Activated T-cell treated with anti-CD3 and anti-CD28 coated beads, Interleukin-2, amount 50 U/mL, for 1 hour (primary cell): ENCODE measurements around the gene SERINC5.
"Not testable (repeated sequence)": the region's sequence is repeated elsewhere in the genome, so short reads cannot be mapped to it uniquely, and the experiment has no call there.

Experiments
- DNase-seq: peaks from one replicate; pipeline ENCODE4 v3.0.0-alpha.2; 2020

Gene SERINC5

DNA sequence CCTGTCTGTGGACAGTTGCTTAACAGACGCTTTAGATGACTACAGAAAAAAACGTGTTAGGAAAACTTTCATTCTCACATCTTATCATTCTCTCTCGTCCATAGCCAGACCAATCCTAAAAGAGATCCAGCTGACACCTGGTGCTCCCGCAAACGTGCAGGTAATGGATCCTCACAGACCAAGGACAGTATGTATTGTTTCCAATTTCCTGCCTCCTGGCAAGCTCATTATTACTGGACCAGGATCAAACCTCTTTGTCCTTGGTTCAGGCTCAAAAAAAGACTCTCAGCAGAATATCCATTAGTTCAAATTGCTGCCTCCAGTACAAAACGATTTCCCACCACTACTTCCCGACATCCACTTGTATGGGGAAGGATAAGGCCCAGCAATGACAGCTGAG is 62.4 kb downstream of the SERINC5 start:
- DNase-seq, result no peak

DNA sequence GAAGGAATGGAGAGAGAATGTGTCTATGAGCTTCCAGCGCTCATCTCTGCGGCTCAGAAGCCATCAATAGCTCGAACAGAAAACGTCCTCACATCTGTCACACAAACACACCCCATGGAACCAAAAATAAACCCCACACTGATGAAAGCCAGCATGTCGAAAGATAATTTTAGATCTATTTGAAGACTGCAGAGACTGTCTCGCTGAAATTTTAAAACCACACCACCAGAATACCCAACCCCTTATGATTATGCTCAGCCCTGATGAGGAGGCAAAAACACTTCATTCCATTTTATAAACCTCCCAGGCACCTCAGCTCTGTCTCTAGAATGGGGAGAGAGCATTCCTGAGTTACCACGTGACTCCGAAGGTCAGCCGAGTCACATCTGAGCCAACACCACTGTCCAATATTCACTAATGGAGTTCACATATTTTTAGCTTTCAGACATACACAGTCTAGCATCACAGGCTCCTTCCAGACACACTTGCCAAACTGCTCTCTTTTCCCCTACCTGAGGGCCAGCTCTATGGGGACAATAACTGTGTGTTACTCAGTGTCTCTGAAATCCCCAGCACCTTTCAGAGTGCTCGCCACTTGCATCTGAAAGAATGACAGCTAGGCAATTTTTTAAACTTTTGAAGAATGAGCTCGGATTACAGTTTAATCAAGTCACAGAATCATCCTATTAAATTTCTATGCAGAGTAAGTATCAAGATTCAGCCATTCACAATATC is 63.2 kb downstream of the SERINC5 start:
- no peak for DNase-seq

DNA sequence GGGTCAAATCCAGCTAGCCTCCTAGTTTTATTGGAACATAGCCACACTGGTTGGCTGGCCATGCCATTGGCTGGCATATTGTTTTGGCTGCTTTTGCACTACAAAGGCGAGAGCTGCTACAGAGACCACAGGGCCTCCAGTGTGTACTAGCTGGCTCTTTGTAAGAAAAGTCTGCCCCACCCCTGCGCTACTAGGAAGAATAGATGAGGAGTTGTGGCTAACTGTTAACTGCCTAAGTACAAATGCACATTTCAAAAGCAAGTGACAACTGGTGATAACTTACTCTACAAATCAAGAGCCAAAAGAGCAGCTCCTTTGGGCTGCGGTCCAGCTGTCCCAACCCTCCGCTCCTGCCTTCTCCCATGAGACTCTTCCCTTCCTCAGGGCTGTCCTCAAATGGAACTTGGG is 63.9 kb downstream of the SERINC5 start:
- peak; percentile 58 for DNase-seq

DNA sequence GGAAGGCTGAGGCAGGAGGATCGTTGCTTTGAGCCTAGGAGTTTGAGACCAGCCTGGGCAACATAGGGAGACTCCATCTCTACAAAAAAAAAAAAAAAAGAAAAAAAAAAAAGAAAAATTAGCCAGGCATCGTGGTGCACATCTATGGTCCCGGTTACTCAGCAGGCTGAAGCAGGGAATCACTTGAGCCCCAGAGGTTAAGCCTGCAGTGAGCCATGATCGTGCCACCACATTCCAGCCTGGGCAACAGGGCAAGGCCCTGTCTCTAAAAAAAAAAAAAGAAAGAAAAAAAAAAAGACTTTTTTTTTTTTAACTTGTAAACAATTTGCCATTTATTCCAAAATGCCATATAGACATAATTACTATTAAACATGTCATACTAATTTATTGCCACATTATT is 64.5 kb downstream of the SERINC5 start:
- no peak for DNase-seq

DNA sequence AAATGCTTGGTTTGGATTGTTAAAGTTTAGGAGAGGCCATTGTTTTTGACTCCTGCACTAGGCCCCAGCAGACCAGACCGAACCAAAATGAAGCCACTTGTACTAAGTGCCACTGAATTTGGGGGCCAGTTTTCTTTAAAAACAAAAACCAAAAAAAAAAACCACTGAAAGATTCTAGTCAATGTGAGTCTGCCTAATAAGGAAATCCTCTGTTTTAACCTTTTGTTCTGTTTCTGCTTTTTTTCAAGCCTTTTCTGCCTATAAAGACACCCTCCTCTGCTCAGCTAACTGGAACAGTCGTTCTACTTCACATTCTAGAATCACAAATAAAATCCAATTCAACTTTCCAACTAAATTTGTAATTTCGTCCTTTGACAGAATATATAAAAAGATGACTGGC is 64.9 kb downstream of the SERINC5 start:
- DNase-seq, result no peak

DNA sequence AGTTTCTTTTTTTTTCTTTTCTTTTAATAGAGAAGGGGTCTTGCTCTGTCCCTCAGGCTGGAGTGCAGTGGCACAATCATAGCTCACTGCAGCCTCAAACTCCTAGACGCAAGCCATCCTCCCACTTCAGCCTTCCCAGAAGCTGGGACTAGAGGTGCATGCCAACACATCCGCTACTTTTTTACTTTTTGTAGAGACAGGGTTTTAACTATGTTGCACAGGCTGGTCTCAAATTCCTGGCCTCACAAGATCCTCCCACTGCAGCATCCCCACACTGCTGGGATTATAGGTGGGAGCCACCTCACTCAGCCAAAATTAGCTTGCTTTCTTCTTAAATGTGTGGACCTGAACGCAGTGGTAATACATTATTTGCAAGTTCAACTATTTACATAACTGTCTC is 66.1 kb downstream of the SERINC5 start:
- no peak for DNase-seq

DNA sequence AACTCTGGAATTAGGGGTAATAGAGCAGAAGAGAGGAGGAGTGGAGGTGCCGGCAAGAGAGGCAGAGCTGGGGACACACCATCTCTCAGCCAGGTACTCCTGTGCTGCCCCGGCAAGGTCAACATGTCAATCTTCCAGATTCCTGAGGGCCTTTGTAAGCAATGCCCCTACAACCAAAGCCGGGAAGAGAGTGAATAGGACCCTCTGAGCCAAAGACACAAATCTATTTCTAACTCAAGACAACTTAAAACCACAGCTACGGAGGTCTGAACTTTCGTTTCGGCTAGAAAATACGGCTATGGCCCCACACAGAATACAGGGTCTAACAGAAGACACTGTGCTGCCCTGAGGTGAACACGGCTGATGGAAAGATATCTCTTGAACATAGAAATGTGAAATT is 66.6 kb downstream of the SERINC5 start:
- DNase-seq, result no peak

DNA sequence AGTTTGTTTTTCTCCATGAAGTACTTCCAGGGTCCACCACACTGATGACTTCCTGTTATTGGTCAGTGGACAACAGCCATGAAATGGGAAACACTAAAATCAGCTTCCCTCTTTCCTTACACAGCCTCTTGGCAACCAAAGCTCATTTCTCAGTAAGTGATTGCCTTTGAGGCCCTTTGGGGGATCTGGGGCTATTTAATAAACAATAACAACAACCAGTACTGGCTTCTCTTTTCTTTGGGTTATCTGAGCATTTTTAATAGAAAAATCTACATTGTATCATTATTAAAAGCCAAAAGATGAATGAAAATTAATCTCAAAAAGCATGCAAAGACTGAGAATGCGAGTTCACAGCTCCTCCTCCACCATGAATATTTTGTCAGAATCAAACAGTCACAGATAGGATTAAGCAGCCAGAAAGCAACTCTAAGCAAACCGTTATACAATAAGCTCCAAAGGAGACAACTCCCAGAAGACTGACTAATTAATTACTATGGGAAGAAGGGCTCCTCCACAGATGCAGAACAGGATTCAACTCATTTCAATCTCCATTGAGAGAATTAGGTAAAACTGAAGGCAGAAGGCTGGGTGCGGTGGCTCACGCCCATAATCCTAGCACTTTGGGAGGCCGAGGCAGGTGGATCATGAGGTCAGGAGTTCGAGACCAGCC is 68.3 kb downstream of the SERINC5 start:
- DNase-seq, result no peak

DNA sequence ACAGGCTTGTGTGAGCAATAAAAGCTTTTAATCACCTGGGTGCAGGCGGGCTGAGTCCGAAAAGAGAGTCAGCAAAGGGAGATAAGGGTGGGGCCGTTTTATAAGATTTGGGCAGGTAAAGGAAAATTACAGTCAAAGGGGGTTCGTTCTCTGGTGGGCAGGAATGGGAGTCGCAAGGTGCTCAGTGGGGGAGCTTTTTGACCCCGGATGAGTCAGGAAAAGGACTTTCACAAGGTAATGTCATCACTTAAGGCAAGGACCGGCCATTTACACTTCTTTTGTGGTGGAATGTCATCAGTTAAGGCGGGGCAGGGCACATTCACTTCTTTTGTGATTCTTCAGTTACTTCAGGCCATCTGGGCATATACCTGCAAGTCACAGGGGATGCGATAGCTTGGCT is 70.3 kb downstream of the SERINC5 start:
- not testable (repeated sequence) for DNase-seq

DNA sequence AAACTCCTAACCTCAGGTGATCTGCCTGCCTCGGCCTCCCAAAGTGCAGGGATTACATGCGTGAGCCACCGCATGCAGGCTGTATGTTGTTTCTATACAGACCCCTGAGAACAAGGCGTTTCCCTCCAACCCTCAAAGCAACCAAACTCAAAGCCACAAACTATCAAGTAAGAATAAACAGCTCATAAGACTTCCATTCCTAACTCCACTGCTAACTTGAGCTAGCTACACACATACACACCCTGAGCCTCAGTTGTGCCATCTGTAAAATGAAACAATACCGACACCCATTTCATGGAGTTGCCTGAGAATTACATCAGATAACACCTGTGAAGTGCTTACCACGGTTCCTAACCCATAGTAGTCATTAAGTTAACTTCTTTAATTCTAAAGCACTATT is 70.8 kb downstream of the SERINC5 start:
- DNase-seq, result no peak

DNA sequence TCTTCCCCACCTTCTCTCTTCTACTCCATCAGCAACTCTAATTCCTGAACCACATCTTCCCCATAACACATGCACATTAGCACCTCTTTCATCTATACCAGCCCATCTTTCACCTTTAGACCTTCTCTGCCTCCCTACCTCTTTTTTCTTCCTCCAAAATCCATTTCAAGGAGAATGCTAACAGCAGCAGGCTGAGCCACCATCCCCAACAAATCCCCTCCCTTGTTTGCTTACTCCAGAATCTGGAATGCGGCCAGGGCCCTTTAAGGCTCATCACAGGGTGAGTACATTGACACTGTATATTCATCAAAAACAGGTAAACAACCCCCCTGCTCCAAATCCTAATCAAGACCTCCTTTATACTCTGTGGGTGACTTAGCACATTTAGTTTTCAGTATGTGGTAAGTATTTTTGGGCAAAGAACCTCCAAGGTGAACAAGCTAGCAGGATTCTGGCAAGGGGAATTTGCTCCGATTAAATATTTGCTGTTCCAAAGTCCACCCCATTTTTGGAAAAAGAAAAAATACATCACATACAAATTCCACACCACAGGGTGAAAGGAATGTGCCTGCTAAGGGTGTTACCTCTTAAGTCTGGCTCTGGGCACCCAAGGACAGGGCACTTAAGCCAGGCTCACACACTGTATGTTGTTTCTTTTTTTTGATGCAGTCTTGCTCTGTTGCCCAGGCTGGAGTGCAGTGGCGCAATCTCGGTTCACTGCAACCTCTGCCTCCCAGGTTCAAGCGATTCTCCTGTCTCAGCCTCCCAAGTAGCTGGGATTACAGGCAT is 71.4 kb downstream of the SERINC5 start:
- DNase-seq, result no peak

DNA sequence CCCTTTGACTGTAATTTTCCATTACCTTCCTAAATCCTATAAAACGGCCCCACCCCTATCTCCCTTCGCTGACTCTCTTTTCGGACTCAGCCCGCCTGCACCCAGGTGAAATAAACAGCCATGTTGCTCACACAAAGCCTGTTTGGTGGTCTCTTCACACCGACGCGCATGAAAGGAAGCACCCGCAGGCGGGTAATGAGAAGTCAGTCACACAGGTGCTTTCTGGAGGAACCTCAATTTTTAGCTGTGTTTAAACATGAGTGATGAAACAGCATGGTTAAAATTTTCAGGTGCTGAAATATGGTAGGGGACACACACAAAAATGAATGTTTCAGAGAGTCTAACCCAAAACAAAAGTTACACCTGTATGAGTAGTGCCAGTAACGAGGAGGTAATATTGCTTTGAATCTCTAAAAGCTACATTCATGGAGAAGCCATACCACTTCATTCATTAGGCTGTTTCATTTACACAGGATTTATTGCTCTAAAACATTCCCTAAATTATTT is 72.1 kb downstream of the SERINC5 start:
- DNase-seq, result not testable (repeated sequence)

DNA sequence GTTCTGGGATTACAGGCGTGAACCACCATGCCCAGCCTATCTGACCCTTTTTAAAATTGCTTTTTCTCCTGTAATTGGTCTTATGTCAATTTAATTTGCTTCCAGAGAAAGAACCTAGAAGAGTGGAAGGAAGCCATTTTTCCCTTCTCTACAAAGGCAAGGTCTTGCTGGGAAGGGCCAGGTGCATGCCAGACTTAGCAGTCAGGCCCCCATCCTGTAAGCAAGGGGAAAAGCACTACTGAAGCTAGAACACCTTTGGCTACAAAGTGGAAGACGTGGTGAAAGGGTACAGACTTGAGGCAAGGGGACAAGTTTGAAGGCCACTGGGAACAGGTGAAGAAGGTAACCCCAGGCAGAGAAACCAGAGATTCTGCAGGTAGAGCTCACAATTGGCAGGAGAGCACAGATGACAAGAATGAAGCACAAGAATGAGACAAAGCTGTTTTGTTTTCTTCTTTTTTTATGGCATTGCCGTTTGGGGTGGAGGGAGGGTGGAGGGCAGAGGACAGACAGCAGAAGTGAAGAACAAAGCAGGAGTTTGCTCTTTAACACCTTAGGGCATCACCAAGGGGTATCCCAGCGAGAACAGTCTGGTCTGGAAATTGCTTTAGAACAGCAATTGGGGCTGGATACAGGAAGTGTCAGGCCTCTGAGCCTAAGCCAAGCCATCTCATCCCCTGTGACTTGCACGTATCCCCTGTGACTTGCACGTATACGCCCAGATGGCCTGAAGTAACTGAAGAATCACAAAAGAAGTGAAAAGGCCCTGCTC is 72.9 kb downstream of the SERINC5 start:
- no peak for DNase-seq

DNA sequence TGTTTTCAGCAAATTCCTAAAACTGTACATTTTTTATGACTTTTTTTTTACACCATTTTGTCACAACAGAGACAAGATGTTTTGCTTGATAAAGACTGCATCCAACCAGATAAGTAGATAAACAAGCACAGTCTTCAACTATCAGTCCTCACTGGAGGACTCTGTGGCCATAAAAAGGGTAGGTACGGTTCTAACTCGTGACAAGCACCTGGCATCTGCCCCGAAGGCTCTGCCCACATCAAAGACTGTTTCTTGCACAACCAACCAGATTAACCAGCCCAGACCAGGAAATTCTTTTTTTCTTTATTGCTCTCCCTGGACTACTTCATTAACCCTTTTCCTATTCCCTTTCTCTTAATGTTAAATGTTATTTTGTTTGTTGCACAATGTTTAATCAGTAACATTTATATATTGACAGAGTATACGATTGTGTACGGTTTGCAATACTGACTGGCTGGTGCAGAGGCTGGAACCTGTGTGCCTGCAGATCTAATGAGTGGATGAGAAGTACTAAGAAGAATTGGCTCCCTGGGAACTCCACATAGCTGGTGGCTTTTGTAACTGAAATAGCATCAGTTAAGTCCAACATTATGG is 74.1 kb downstream of the SERINC5 start:
- no peak for DNase-seq

DNA sequence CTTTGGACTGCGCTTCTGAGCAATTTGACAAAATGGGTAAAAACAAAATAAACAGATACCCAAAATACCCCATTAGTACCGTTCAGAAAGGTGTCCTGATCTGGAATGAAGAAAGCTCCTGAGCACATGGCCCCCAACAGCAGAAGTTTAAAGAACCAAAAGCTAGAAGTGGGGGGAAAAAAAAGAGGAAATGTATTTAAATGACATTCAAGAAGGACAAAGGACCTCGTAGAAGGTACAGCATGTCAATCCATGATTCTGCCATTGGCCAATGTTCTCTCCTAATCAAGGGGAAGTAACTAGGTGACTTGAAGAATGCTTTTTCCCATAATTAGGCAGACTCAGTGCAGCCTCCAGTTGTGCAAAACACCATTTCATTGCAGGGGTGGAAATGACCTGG is 78.6 kb downstream of the SERINC5 start:
- no peak for DNase-seq

DNA sequence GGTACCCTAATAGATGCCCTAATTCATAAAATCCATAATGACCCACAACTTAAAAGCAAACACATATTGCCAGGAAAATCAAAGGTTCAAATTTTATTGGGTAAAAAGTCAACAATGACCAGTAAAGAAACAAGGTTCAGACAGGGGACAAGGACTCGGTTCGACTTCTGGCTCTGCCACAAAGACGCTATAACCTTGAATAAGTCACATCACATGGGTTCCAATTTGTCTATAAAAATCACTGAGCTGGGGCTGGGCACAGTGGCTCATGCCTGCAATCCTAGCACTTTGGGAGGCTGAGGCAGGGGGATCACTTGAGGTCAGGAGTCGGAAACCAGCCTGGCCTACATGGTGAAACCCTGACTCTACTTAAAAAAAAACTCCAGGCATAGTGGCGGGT is 80.5 kb downstream of the SERINC5 start:
- no peak for DNase-seq

DNA sequence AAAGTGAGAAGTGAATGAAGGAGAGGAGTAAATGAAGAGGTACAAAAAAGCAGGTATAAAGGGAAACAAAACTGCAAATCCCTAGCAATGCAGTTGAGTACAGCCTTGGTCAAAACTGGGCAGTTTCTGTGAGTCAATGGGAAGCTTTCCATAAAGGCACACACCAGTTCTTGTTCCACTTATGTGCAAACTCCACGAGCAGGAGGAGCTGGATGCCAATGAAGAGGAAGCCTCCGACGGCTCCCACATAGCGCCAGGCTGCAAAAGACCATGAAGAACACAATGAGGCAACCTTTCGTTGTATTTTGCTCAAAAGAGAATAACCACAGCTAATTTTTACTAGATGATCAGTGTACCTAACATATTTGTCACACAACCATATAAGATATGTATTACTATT is 81.1 kb downstream of the SERINC5 start:
- no peak for DNase-seq

DNA sequence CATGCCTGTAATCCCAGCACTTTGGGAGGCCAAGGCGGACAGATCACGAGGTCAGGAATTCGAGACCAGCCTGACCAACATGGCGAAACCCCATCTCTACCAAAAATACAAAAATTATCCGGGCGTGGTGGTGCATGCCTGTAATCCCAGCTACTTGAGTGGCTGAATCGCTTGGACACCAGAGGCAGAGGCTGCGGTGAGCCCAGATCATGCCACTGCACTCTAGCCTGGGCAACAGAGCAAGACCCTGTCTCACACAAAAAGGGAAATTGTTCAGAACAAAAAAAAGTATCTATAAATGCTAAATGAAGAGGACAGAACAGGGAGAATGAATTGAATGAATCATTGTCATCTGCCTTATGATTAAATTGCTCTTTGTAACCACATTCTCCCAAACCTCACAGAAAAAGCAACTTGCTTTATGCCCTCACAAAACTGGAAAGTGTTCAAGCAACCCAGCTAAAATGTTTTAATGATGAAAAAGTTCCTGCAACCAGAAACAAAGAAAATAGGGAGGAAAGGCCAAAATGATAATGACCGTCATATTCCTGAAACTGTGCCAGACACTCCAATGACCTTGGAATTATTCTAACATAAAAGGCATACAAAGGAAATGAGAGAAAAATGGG is 83.7 kb downstream of the SERINC5 start:
- DNase-seq, result no peak

DNA sequence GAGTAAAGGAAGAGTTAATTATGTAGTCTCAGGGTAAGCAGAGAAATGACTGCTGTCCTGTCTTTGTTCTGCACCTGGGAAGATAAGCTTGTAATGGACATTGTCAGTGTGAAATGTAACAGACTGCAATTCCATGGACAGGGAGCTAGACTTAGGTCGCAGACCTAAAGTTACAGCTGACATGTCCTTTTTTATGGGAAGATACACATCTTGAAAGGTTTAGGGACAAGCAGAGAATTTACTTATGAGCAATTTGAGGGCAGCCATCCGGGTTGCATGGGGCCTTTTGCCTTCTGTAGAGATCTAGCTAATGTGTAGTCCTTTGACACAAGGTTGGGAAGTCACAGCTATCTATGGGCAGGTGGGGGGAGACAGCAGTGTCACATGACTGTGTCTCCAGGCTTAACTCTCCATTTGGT is 85.7 kb downstream of the SERINC5 start:
- no peak for DNase-seq

DNA sequence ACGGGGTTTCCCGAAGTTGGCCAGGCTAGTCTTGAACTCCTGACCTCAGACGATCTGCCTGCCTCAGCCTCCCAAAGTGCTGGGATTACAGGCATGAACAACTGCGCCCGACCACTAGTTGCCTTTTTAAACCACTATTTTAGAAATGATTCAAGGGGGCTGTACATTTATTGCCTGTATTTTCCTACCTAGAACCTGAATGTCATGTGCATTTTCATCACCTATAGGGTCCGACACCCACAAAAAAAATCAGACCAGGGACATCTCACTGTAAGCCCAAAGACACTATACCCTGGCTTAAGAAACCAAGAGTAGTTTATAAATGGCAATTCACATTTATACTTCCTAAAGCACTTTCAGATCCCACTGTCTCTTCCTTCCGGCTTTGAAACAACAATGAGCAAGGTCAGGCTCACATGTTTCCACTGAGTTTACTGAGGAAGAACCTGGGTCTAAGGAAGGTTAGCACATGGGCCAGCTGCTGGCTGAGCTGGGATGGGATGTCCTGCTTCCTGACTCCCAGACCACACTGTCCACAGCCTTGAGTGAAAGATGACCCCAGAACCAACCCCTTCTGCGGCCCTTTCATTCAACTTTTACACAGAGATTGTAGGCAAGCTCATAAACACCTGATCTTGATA is 87.3 kb downstream of the SERINC5 start:
- DNase-seq, result no peak

DNA sequence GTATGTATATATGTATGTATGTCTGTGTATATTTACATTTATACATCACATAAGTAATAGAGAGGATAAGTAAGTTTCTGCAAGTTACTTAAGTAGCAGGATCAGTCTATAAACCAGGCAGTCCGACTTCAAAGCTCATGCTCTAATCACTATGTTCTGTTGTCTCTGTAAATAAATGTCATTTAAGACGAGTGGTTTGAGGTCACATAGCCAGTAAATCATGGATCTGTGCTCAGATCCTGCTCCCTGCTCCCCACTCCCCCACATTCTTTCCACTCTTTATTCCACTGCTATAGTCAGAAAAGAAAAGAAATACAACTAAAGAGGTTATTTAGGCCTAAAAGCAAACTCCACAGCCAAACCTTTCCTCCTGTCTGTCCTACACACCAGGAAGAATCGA is 90.4 kb downstream of the SERINC5 start:
- DNase-seq, result no peak

DNA sequence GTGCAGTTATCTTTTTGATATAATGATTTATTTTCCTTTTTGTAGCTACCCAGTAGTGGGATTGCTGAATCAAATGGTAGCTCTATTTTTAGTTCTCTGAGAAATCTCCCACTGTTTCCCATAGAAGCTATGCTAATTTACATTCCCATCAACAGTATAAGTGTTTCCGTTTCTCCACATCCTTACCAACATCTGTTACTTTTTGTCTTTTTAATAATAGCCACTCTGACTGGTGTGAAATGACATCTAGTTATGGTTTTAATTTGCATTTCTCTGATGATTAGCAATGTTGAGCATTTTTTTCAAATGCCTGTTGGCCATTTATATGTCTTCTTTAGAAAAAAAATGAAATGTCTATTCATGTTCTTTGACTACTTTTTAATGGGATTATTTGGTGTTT is 94.7 kb downstream of the SERINC5 start:
- DNase-seq, result no peak
